ENCODE measurements around the gene HCST. TPM values are rescaled to one million over a fixed set of nuclear protein-coding genes. Genes with fewer than 3 reads are reported as not detected.

HCST gene
- total and polyA plus RNA-seq, 2 of the 4 experiments (the other 2 are of a cell fraction), result 1.5 TPM; not detected in 1

DNA sequence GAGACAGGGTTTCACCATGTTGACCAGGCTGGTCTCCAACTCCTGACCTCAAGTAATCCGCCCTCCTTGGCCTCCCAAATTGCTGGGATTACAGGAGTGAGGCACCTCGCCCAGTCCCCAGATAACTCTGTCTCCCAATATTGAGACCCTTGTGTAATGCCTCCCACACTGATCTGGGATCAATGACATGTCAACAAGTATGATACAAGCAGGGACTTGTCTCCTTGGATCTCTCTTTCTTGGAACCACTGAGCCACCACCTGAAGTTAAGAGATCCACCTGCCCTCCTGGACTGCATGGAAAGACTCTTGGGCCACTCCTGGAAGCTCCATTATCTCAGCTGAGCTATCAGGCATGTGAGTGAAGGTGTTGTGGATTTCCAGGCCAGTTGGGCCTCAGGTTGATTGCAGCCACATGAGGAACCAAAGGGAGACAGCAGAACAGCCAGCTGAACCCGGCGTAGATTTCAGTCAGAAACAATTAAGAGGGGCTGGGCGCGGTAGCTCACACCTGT is 17.0 kb upstream of the HCST start:
- no peak overlapping the region for H3K27ac ChIP-seq (ENCODE audit: insufficient read depth, low read length)
- no peak overlapping the region for H3K4me3 ChIP-seq (ENCODE audit: insufficient read depth, low read depth, low read length)
- no peak overlapping the region for H3K9ac ChIP-seq (ENCODE audit: low read depth, low read length)
- H3K56ac ChIP-seq (ENCODE audit: extremely low read depth, insufficient read depth, low read length), result no peak overlapping the region
- dilution Hi-C loops (cut with HindIII; ENCODE audit: low sequenced_read_pairs, unreplicated experiment) (no loop called here), intact Hi-C loops (cut with micrococcal nuclease) (no loop called here), in situ Hi-C loops (cut with MboI; ENCODE audit: low sequenced_read_pairs) (loop anchor here (5.0 kb wide), 1 partner anchor 47 kb away; no protein-coding TSS in a partner anchor)
- H3K18ac ChIP-seq (ENCODE audit: low read depth, low read length), result no peak overlapping the region
- H4K20me1 ChIP-seq (ENCODE audit: insufficient read depth, low read length), result no peaks in the 10 kb centered on the region; the same call in 1 of the 2 replicates
- no peak overlapping the region for H2BK5ac ChIP-seq (ENCODE audit: low read depth, low read length, poor library complexity, severe bottlenecking)
- H3K14ac ChIP-seq (replicated peaks; ENCODE audit: low read depth, low read length), result no peak overlapping the region
- no TSS peak for BruUV-seq (replicated peaks)
- H3K4ac ChIP-seq (ENCODE audit: low read depth, low read length), result no peak overlapping the region
- 100% methylated on average over 2 of the region's 6 CpGs; no CpG with 5 or more reads in 1 of the 2 experiments for WGBS, 2 experiments (ENCODE audit: extremely low coverage in 2 of 2, insufficient read length in 1 of 2)
- no peaks in the 10 kb centered on the region for H3K27me3 ChIP-seq (ENCODE audit: control insufficient read depth, insufficient read depth, low read length)
- no peaks in the 10 kb centered on the region for H3K9me3 ChIP-seq (ENCODE audit: control insufficient read depth, insufficient read depth, low read length)
- H3K4me2 ChIP-seq (ENCODE audit: low read depth, low read length), result no peak overlapping the region
- H3K9me1 ChIP-seq (ENCODE audit: insufficient read depth, low read length), result no peaks in the 10 kb centered on the region
- ChIA-PET POLR2A (ENCODE audit: unreplicated experiment) (no interaction called here), CTCF (no interaction called here)
- no peaks in the 10 kb centered on the region for H3K4me1 ChIP-seq (ENCODE audit: control insufficient read depth, insufficient read depth, low read length)
- no peak overlapping the region for H4K91ac ChIP-seq (ENCODE audit: insufficient read depth, low read depth, low read length)
- TF ChIP-seq RCOR1 (IDR thresholded peaks at IDR 0.05; ENCODE audit: insufficient replicate concordance, low read length) (no peak), MAZ (IDR thresholded peaks at IDR 0.05; ENCODE audit: borderline replicate concordance, low read depth, low read length) (no peak), NFE2L2 (IDR thresholded peaks at IDR 0.05; ENCODE audit: low read depth, low read length) (no peak), BHLHE40 (IDR thresholded peaks at IDR 0.05; ENCODE audit: low read depth, low read length) (no peak), SMC3 (IDR thresholded peaks at IDR 0.05; ENCODE audit: low read depth, low read length) (no peak), CEBPB (IDR thresholded peaks at IDR 0.05; ENCODE audit: low read depth, low read length) (no peak), MXI1 (IDR thresholded peaks at IDR 0.05; ENCODE audit: borderline replicate concordance, low read depth, low read length) (no peak), CHD1 (IDR thresholded peaks at IDR 0.05; ENCODE audit: low read depth, low read length) (no peak), FOS (IDR thresholded peaks at IDR 0.05; ENCODE audit: low read depth, low read length) (no peak), RFX5 (IDR thresholded peaks at IDR 0.05; ENCODE audit: low read depth, low read length) (no peak), CTCF (conservative IDR thresholded peaks at IDR 0.05; ENCODE audit: low read depth, low read length) (no peak), MAFK (IDR thresholded peaks at IDR 0.05; ENCODE audit: low read depth, low read length) (no peak), POLR2A (IDR thresholded peaks at IDR 0.05; ENCODE audit: low read depth, low read length) (no peak), RAD21 (IDR thresholded peaks at IDR 0.05; ENCODE audit: low read length) (no peak)
- TF ChIP-seq, protein P1, sequence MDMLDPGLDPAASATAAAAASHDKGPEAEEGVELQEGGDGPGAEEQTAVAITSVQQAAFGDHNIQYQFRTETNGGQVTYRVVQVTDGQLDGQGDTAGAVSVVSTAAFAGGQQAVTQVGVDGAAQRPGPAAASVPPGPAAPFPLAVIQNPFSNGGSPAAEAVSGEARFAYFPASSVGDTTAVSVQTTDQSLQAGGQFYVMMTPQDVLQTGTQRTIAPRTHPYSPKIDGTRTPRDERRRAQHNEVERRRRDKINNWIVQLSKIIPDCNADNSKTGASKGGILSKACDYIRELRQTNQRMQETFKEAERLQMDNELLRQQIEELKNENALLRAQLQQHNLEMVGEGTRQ (IDR thresholded peaks at IDR 0.05; ENCODE audit: low read depth, low read length), result no peak
- TF ChIP-seq, protein P2, sequence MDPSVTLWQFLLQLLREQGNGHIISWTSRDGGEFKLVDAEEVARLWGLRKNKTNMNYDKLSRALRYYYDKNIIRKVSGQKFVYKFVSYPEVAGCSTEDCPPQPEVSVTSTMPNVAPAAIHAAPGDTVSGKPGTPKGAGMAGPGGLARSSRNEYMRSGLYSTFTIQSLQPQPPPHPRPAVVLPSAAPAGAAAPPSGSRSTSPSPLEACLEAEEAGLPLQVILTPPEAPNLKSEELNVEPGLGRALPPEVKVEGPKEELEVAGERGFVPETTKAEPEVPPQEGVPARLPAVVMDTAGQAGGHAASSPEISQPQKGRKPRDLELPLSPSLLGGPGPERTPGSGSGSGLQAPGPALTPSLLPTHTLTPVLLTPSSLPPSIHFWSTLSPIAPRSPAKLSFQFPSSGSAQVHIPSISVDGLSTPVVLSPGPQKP (IDR thresholded peaks at IDR 0.05; ENCODE audit: borderline replicate concordance, low read depth, low read length), result no peak
- no peak overlapping the region for H4K8ac ChIP-seq (ENCODE audit: low read depth in 2 of 2, low read length in 2 of 2)
- no peak overlapping the region for H4K5ac ChIP-seq (ENCODE audit: low read depth, low read length)
- H3K36me3 ChIP-seq (ENCODE audit: control insufficient read depth, insufficient read depth, low read length), result peaks cover 25% of the 10 kb centered on the region
- H2AK9ac ChIP-seq (replicated peaks; ENCODE audit: low read depth, low read length, poor library complexity), result no peak overlapping the region
- H3K23ac ChIP-seq (ENCODE audit: low read depth, low read length), result no peak overlapping the region
- H3K79me1 ChIP-seq (ENCODE audit: low read depth in 1 of 2, low read length in 2 of 2), result no peaks in the 10 kb centered on the region
- DNase-seq (no peak), ATAC-seq (ENCODE audit: low read depth) (no peak)
- no peak overlapping the region for H2BK15ac ChIP-seq (ENCODE audit: low read depth, low read length)
- H2BK120ac ChIP-seq (ENCODE audit: low read depth, low read length), result no peak overlapping the region
- no peak overlapping the region for H2BK20ac ChIP-seq (ENCODE audit: low read depth, low read length)
- no peak overlapping the region for H2AFZ ChIP-seq (replicated peaks; ENCODE audit: low read length, poor library complexity)
- H2AK5ac ChIP-seq (ENCODE audit: low read depth, low read length), result no peak overlapping the region

Data from IMR-90 (cell line).